Measurements from ENCODE around the gene EBF3. TPM values are rescaled to one million over a fixed set of nuclear protein-coding genes. Genes with fewer than 3 reads are reported as not detected.

EBF3 gene
- total RNA-seq, 1 experiment from 2014 or later = 0.22 TPM

DNA sequence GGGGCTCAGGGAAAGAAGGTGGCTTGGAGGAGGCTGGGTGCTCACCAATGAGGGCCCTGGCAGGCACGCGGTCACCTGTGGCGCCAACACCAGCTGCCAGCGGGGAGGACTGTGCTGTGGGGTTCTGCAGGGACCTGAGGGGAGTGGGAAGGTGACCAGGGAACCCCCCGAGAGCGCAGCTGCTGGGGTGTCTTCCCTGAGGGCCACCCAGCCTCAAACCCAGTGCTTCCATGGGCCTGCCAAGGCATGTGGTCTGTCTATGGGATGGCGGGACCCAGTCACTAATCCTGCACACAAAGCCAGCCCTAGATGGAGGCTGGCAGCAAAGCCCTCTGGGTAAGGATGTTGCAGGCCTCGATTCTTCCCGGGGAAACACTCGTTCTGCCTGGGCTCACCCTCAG is 117.1 kb downstream of the EBF3 start:
- no peak overlapping the region for H2BK15ac ChIP-seq (ENCODE audit: low read depth, low read length)
- H3K79me1 ChIP-seq (ENCODE audit: insufficient read depth, low read depth, low read length, poor library complexity, severe bottlenecking) = no peaks in the 10 kb centered on the region
- H4K20me1 ChIP-seq (ENCODE audit: control insufficient read depth, insufficient read depth, insufficient read length) = no peaks in the 10 kb centered on the region
- H3T11ph ChIP-seq (ENCODE audit: low read length) = no peak overlapping the region
- no peaks in the 10 kb centered on the region for H3K9me3 ChIP-seq (ENCODE audit: control insufficient read depth, low read depth, low read length)
- no peaks in the 10 kb centered on the region for H3K27me3 Mint-ChIP-seq (ENCODE audit: low read depth)
- peak; percentile 22 for DNase-seq
- no peak overlapping the region for H4K8ac ChIP-seq (replicated peaks; ENCODE audit: insufficient read length, low read depth, low read length)
- no peak overlapping the region for H4K91ac ChIP-seq (ENCODE audit: insufficient read length, low read depth, low read length)
- WGBS (ENCODE audit: extremely low coverage, insufficient read length, low lambda C conversion rate) = no CpG with 5 or more reads among the region's 10 CpGs
- H3K23ac ChIP-seq (ENCODE audit: insufficient read length, low read depth, low read length) = no peak overlapping the region
- no peak overlapping the region for H2BK12ac ChIP-seq (ENCODE audit: insufficient read length, low read depth, low read length)
- no peaks in the 10 kb centered on the region for H3K79me2 ChIP-seq (ENCODE audit: insufficient read depth, low read length)
- H3K23me2 ChIP-seq (ENCODE audit: insufficient read length, low read depth, low read length, poor library complexity, severe bottlenecking) = no peaks in the 10 kb centered on the region
- H2BK5ac ChIP-seq (ENCODE audit: insufficient read length, low read length) = no peak overlapping the region
- no peak overlapping the region for H2AK5ac ChIP-seq (ENCODE audit: insufficient read length, low read length)
- no peak overlapping the region for H3K27ac Mint-ChIP-seq
- no peak overlapping the region for H3K27ac ChIP-seq (ENCODE audit: insufficient read length, low read depth, low read length)
- no peak overlapping the region; the same call in 1 of the 2 replicates for H3K4ac ChIP-seq (ENCODE audit: low read depth, low read length)
- no peak overlapping the region for H2BK120ac ChIP-seq (ENCODE audit: low read depth, low read length, poor library complexity, severe bottlenecking)
- no peak overlapping the region for H2AFZ ChIP-seq (ENCODE audit: low read length)
- H3K4me1 Mint-ChIP-seq = peaks cover 19 to 31% of the 10 kb centered on the region in 2 experiments
- H3K4me3 Mint-ChIP-seq = no peak overlapping the region
- H3K18ac ChIP-seq (ENCODE audit: insufficient read length, low read depth, low read length) = no peak overlapping the region
- H3K14ac ChIP-seq (ENCODE audit: insufficient read depth, low read length) = peak overlapping the region; percentile 40; the same call in 1 of the 2 replicates
- H3K4me1 ChIP-seq (ENCODE audit: insufficient read depth, low read length) = no peaks in the 10 kb centered on the region
- H3K9ac ChIP-seq (ENCODE audit: extremely low read depth, insufficient read length, low read length) = no peak overlapping the region
- no peaks in the 10 kb centered on the region for H3K9me3 Mint-ChIP-seq
- no peak overlapping the region for H4K5ac ChIP-seq (ENCODE audit: insufficient read length, low read depth, low read length)
- no peaks in the 10 kb centered on the region for H3K27me3 ChIP-seq (ENCODE audit: insufficient read depth, low read length)
- no peak overlapping the region for H3K56ac ChIP-seq (ENCODE audit: insufficient read length, low read depth, low read length)
- TF ChIP-seq, protein P1, sequence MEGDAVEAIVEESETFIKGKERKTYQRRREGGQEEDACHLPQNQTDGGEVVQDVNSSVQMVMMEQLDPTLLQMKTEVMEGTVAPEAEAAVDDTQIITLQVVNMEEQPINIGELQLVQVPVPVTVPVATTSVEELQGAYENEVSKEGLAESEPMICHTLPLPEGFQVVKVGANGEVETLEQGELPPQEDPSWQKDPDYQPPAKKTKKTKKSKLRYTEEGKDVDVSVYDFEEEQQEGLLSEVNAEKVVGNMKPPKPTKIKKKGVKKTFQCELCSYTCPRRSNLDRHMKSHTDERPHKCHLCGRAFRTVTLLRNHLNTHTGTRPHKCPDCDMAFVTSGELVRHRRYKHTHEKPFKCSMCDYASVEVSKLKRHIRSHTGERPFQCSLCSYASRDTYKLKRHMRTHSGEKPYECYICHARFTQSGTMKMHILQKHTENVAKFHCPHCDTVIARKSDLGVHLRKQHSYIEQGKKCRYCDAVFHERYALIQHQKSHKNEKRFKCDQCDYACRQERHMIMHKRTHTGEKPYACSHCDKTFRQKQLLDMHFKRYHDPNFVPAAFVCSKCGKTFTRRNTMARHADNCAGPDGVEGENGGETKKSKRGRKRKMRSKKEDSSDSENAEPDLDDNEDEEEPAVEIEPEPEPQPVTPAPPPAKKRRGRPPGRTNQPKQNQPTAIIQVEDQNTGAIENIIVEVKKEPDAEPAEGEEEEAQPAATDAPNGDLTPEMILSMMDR (conservative IDR thresholded peaks at IDR 0.05) = no peak
- H2BK20ac ChIP-seq (ENCODE audit: low read depth, low read length, poor library complexity, severe bottlenecking) = no peak overlapping the region
- no peaks in the 10 kb centered on the region for H3K36me3 Mint-ChIP-seq (ENCODE audit: insufficient read depth in 1 of 3, low read depth in 3 of 3)
- no peak overlapping the region for H3K4me2 ChIP-seq (ENCODE audit: insufficient read depth, insufficient read length, low read length)
